PFSK-1 (cell line): ENCODE measurements around the gene NFIA.

Experiments
- POLR2AphosphoS5 ChIP-seq: IDR thresholded peaks from 2 replicates; pipeline ENCODE4 v1.6.1; 2012; ENCODE audit warnings: low read depth, mild to moderate bottlenecking, control low read depth, low read length, moderate library complexity
- REST ChIP-seq, 2 experiments: IDR thresholded peaks; 2 replicates each; pipeline versions ENCODE4 v1.6.1 to v1.8.0; 2011 to 2012; ENCODE audit warnings: low read depth in 2 of 2, low read length in 2 of 2, control low read depth in 1 of 2, inconsistent platforms in 1 of 2, mild to moderate bottlenecking in 1 of 2, moderate library complexity in 1 of 2; ENCODE audit not compliant: insufficient read depth in 1 of 2
- SIN3A ChIP-seq: IDR thresholded peaks from 2 replicates; pipeline ENCODE4 v1.6.1; 2012; ENCODE audit warnings: mild to moderate bottlenecking, low read length, moderate library complexity, borderline replicate concordance; ENCODE audit not compliant: insufficient read depth

GRCh38 chr1:61423643-61424042, 341.3 kb downstream of the NFIA start:
- TF ChIP-seq SIN3A (no peak), POLR2AphosphoS5 (no peak), REST (IDR thresholded peaks at IDR 0.05; ENCODE audit: insufficient read depth in 1 of 2, low read depth in 2 of 2, low read length in 2 of 2) (no peak)
